HG02973 (cell line): Measurements from ENCODE around the gene BHLHE41.
A peak's percentile ranks its signal among the peaks of the same experiment; 100 is the strongest.

Experiments used
- ATAC-seq: cut with Tn5 transposase; IDR thresholded peaks from one replicate; pipeline ENCODE4 v1.9.1; 2021; ENCODE audit warnings: moderate library complexity; ENCODE audit not compliant: unreplicated experiment

The BHLHE41 gene

DNA sequence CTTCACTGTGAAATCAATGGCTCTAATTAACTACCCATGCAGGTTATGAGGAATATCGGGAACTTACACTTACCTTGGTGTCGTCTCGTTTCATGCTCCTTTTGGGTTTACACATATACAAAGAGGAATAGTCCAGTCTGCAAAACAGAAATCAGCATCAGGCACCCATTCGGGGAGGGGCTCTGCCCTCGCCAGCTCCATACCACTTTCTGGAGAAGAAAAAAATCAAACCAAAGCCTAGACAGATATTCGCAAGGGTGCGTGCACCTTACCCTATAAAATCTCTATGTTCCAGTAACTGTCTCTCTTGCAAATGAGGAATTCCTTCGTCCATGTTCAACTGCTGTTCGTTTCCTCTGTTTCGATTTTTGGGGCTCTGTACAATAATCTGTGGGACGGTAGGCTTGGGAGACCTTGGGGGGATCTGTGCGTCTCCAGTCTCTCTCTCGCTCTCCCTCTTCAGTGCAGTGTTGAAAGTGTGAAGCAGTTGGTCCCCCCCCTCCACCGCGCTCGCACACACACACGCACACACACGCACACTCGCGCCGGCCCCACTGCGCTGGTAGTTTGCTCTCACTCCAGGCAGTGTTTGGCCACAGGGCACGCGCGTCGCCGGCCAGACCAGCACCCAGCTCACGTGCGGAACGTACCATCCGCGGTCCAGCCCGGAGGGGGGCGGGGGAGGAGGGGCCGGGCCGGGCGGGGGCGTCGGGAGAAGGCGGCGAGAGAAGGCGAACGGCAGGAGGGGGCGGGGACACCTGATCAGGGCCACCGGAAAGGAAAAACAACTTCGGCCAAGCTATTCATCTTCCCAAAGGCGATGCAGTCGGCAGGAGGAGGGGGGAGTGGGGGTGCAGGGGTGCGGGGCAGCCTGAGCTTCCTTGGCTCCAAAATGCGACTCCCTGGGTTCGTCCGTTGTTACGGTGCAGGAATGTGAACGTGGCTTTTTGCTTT lies at the start of gene BHLHE41:
TSS of gene BHLHE41 (minus strand) at position 592 of the 954 bp plus-strand sequence. CDS start at position 334, 258 bp downstream.
- no peak for ATAC-seq

DNA sequence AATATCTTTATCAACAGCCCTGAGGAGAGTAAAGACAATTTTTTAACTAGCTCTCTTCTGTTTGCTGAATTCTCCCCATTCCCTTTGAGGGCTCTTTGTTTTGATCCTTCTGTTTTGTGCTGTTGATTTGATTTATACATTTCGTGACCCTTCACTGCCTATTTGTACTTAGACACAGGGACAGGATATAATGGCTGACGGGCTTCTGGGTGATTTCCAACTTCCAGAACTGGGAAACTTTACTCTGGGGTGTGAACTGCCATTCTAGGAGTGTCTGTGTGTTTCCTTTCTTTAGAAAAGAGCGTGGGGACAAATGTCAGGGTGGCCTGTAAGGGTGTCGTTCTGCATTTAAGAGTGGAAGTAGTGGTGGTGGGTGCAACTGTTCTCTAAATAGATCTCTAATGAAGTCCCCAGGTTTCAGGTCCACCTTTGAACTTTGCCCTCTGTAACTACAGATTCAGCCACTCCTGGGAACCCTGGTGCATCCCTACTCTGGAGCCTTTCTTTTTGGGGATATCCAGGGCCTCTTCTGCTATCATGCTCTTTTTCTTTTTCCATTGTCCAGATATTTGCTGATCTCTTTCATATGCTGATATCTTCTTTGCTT lies 48.2 kb upstream of the BHLHE41 start:
- no peak for ATAC-seq

GRCh38 chr12:26172539-26172938 lies 47.7 kb upstream of the BHLHE41 start:
- no peak for ATAC-seq

DNA sequence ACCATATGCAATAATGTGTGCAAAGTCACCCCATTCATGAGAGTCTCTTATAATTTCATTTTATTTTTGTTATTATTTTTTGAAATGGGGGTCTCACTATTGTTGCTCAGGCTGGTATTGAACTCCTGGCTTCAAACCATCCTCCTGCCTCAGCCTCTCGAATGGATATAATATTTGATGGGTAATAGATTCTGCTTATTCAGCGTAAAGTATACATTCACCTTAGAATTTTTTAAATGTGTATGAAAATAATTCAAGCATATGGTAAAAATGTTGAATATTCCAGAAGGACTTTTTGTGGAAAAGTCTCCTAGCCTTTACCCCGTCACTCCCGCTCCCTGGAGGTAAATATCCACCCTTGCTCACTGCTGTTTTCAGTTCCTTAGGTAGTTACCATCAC lies 47.2 kb upstream of the BHLHE41 start:
- no peak for ATAC-seq

- ATAC-seq: no peak
Measured at GRCh38 chr12:26164118-26164517, 39.3 kb upstream of the BHLHE41 start.

GRCh38 chr12:26162905-26163304 lies 38.1 kb upstream of the BHLHE41 start:
- ATAC-seq: peak; percentile 75

DNA sequence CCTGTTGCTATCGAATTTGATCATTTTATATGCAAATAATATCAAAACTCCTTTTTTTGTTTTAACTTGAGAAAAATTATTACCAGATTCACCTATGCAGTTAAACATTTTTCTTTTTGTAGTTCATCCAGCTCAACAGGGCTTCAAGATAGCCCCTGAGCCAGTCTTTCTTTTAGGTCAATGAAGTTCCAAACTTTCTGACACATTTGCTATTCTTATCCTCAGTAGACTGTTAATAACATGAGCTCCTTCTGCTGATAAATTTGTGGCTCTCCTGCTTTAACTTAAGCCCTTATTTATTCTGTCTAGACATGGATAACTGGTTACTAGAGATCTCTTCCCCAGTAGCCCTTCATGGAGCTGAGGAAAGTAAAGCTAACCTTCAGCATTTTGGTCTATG lies 37.3 kb upstream of the BHLHE41 start:
- no peak for ATAC-seq

DNA sequence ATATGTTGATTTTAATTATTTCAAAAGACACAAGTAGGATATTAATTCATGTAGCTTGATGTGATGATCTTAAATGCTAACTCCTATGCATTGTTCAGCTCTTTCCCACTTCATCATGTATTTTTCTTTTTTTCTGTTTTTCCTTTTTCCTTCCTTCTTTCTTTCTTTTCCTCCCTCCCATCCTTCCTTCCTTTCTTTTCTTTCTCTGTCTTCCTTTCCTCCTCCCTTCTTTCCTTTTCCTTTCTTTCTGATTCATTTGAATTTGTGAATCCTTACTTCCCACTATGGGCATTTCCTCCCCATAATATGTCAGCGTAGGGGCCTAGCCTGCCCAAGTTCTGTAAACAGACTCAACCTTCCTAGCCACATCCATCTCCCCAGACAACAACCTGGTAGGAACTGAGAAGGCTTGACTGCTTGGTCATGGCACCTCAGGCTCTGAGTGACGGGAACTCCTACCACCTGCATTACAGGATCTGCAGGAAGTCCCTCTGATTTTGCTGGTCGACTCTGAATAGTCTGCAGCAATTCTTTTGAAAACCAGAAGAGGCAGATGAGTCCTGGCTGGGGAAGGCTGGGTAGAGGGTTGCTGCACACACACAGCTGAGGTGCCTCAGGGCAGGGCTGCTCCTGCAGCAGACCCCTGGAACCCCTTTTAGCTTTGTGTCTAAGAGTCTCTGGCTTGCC lies 33.4 kb upstream of the BHLHE41 start:
- ATAC-seq: no peak

GRCh38 chr12:26157001-26157400 lies 32.2 kb upstream of the BHLHE41 start:
- ATAC-seq: no peak

- peak; percentile 79 for ATAC-seq
Measured at GRCh38 chr12:26156201-26156871, 31.5 kb upstream of the BHLHE41 start.

DNA sequence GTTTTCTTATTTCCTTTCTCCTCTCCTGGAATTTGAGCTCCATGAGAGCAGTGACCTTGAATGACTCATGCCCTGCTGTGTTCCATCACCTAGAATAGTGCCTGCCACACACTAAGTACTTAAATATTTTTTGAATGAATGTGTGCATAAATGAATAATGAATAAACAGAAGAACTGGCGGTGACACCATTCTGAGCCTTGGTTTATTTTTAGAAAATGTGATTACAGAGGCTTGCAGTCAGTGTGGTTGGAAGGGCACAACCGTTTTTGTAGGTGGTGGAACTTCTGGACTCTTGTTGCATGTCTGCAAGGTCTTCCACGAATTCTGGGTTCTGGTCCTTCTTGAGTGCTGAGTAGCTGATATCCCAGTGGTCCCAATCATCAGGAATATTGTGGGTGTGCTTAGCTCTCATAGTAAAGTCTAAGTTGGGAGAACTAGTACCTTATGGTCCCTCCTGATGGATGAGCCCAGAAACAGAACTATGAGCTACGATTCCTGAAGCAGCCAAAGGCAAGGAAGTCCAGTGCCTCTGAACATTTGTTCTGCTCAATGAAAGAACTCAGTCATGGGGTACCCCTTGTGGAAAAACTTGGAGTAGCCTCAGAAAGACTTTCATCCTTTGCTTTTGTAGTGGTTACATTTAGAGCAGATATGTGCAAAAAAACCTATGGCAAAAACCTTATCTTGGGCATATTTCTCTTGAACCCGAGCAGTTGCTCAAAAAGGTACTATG lies 28.8 kb upstream of the BHLHE41 start:
- no peak for ATAC-seq

DNA sequence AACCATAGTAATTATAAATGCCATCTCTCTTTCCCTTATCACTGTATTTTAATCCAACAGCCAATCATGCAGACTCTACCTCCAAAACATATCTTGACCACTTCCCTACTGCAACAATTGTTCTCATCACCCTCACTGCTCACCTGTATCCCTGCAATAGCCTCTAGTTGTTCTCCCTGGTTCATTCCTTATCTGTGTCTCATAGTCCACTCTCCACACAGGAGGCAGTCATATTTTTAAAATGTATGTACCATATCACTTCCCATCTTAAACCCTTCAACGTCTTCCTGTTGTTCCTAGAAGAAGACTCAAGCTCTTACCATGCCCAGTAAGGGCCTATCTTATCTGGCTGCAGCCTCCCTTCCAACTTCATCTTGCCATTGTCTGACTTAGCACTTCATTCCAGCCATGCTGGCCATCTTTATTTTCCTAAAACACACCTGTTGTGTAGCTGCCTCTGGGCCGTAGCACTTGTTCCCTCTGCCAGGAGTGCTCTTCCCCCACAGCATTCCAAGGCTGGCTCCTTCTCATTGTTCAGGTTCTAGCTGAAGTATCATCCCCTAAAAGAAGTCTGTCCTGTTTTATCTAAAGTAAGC lies 27.8 kb upstream of the BHLHE41 start:
- no peak for ATAC-seq

GRCh38 chr12:26150736-26151450 lies 26.1 kb upstream of the BHLHE41 start:
- no peak for ATAC-seq

DNA sequence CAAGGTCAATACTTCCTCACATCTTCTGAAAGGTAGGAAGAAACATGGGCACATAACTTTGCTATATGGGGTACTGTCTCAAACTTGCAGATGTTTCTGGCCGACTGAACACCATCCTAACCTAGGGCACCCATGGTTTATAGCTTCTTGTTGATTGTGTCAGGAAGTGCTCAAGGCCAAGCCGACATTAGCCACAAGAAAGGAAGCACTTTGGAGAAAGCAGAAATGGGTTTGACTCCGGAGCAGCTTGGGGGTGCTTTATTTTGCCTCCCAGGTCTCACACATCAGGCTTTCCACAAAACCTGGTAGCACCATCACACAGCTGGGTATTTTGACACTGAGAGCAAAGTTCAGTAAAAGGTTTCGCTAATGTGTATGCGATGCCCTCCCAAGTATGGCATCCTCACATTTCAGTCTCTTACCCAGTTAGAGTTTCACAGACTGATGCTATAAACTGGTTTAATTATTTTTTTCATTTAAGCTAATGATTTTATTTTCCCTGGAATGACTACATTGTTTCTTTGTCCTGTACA lies 25.2 kb upstream of the BHLHE41 start:
- no peak for ATAC-seq

GRCh38 chr12:26148291-26148690 lies 23.5 kb upstream of the BHLHE41 start:
- no peak for ATAC-seq

DNA sequence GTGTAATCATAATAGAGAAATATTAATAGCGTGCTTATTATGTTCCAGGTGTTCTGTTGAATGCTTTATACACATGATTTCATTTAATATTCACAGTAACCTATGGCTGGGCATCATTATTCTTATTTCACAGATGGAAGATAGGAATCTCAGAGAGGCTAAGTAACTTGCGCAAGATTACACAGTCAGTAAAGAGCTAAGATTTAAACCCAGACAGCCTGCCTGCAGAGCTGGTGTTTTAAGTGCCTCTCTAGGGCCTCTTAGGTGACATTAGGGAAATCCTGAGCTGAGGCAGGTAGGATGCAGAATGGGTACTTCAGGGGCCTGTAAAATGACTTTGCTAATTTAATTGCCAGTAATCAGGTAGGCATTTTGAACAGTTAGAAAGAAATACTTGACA lies 18.5 kb upstream of the BHLHE41 start:
- no peak for ATAC-seq

DNA sequence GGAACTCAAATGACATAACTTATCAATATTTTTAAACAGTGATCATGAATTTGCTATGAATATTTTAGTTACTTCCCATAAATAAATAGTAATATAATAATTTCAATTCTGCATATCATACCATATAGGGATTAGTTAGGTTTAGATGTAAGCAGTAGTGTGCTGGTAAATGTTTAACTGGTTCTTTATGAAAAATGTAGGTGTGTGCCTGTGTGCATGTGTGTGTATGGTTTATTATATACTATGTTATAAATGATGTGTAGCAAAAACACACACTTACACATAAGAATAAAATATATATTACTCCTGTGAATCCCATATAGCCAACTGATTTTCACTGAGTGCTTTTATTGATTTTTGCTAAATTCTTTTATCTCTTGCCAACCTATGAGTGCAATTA lies 14.0 kb upstream of the BHLHE41 start:
- no peak for ATAC-seq

- ATAC-seq: no peak
Measured at GRCh38 chr12:26136688-26137087, 11.9 kb upstream of the BHLHE41 start.

- no peak for ATAC-seq
Measured at GRCh38 chr12:26135571-26135970, 10.7 kb upstream of the BHLHE41 start.
